ENCODE data around the gene RNF223. TPM values are rescaled to one million over a fixed set of nuclear protein-coding genes. Genes with fewer than 3 reads are reported as not detected.

RNF223 gene
- total and polyA plus RNA-seq, 3 experiments from 2014 or later: not detected

- H3K4me3 Mint-ChIP-seq: peak overlapping the region in 1 of 7 donors; percentile 45
- peaks cover 0 to 5% (median 0%) of the 10 kb centered on the region in 3 donors for H3K36me3 Mint-ChIP-seq
- CTCF ChIA-PET: interaction anchor here (0.9 to 4.1 kb wide), 4 partner anchors 10 to 253 kb away, joined by 3 to 52 read pairs (median 6); partner anchors contain the start of gene ISG15
- no peak overlapping the region for H3K27ac ChIP-seq (ENCODE audit: low read depth, low read length)
- H3K27ac Mint-ChIP-seq: peak overlapping the region in 1 of 8 donors; percentile 19
- DNase-seq: peak in 1 of 5 donors; percentile 41
- H3K27me3 Mint-ChIP-seq: peaks cover 6 to 9% of the 10 kb centered on the region in 2 donors
- H3K9me3 ChIP-seq (ENCODE audit: low read length): no peaks in the 10 kb centered on the region
- H3K4me3 ChIP-seq (ENCODE audit: low read length): no peak overlapping the region
- peaks cover 11% of the 10 kb centered on the region for H3K4me1 ChIP-seq (ENCODE audit: insufficient read depth, low read length)
- peaks cover 0 to 1% (median 0%) of the 10 kb centered on the region in 5 donors for H3K9me3 Mint-ChIP-seq
- peaks cover 6 to 16% (median 9%) of the 10 kb centered on the region in 3 donors for H3K4me1 Mint-ChIP-seq
- peaks cover 6% of the 10 kb centered on the region for H3K27me3 ChIP-seq (ENCODE audit: insufficient read depth, low read length, poor library complexity, severe bottlenecking)
- POLR2A ChIA-PET: interaction anchor here (0.7 kb wide), 1 partner anchor 146 kb away, joined by 5 read pairs; no protein-coding TSS in a partner anchor
- H3K36me3 ChIP-seq (ENCODE audit: insufficient read depth, low read length): no peaks in the 10 kb centered on the region
These were observed 45.3 kb upstream of the RNF223 start for GRCh38 chr1:1119272-1119890.

DNA sequence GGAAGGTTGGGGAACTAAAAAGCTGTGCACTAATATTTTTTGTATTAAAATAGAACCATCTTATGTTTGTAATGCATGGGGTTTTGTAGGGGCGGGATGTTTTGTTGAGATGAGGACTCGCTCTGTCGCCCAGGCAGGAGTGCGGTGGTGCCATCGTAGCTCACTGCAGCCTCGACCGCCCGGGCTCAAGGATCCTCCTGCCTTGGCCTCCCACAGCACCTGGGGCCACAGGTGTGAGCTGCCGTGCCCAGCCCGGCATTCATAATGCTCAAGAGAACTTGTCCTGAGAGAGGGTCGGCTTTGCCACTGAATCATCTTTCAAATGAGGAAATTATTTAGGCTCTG, 44.7 kb upstream of the RNF223 start:
- Histone ChIP-seq H3K36me3 (ENCODE audit: insufficient read depth, low read length) (no peaks in the 10 kb centered on the region), H3K4me1 (ENCODE audit: insufficient read depth, low read length) (peaks cover 11% of the 10 kb centered on the region), H3K9me3 (ENCODE audit: low read length) (no peaks in the 10 kb centered on the region), H3K27me3 (ENCODE audit: insufficient read depth, low read length, poor library complexity, severe bottlenecking) (peaks cover 6% of the 10 kb centered on the region), H3K27ac (ENCODE audit: low read depth, low read length) (no peak overlapping the region), H3K4me3 (ENCODE audit: low read length) (no peak overlapping the region)
- peaks cover 0 to 5% (median 0%) of the 10 kb centered on the region in 3 donors for H3K36me3 Mint-ChIP-seq
- ChIA-PET POLR2A (no interaction called here), CTCF (interaction anchor here (1.2 kb wide), 2 partner anchors 105 to 253 kb away, joined by 5 to 6 read pairs; partner anchors contain the start of gene ISG15)
- H3K9me3 Mint-ChIP-seq: peaks cover 0 to 1% (median 0%) of the 10 kb centered on the region in 5 donors
- no peak overlapping the region for H3K27ac Mint-ChIP-seq
- DNase-seq: peak in 1 of 5 donors; percentile 25
- H3K4me1 Mint-ChIP-seq: peaks cover 6 to 16% (median 11%) of the 10 kb centered on the region in 3 donors
- peak overlapping the region in 1 of 7 donors; percentile 45 for H3K4me3 Mint-ChIP-seq
- peaks cover 6 to 9% of the 10 kb centered on the region in 2 donors for H3K27me3 Mint-ChIP-seq

DNA sequence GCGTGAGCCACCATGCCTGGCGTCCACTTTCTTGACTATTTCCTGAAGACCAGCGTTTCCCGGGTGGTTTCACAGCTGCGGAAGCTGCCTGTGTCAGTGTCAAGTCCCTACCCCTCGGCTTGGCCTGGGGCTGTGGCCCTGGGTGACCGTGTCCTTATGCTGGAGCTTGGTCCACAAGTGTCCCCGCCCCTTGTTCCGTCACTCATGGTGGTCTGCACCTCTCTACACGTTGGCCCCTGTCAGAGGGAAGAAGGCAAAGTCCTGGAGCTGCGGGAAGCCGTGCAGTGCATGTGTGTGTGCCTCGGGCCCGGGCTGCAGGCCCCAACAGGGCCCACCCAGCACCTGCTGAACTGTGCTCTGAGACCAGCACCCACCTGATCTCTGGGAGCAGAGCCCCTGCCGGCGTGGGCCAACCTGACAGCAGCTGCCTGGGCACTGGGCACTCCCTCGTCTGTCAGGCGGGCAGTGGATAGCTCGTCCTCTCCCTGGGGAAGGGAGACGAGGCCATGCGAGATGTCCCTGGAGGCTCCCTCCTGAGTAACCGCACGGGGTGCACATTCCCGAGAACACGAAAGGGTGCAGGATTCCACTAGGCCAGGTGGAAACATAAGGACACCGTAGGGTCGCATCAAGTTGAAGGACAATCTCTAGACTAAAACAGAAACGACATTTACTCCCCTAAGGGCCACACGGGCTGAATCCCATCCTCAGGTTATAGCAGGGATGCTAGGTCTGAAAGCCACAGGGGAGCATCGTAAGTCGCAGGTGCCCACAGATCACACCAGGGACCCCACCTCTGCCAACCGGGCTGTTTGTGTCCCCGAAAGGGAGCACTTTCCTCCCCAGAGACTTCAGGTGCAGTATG, 44.1 kb upstream of the RNF223 start:
- Histone ChIP-seq H3K9me3 (ENCODE audit: low read length) (no peaks in the 10 kb centered on the region), H3K27me3 (ENCODE audit: insufficient read depth, low read length, poor library complexity, severe bottlenecking) (peaks cover 6% of the 10 kb centered on the region), H3K36me3 (ENCODE audit: insufficient read depth, low read length) (no peaks in the 10 kb centered on the region), H3K27ac (ENCODE audit: low read depth, low read length) (no peak overlapping the region), H3K4me1 (ENCODE audit: insufficient read depth, low read length) (peaks cover 11% of the 10 kb centered on the region), H3K4me3 (ENCODE audit: low read length) (no peak overlapping the region)
- Mint-ChIP-seq H3K4me3 (peak overlapping the region in 3 of 7 donors; percentile 20 to 59 (median 52)), H3K27me3 (peaks cover 6 to 9% of the 10 kb centered on the region in 2 donors), H3K4me1 (peaks cover 6 to 14% (median 11%) of the 10 kb centered on the region in 3 donors), H3K27ac (no peak overlapping the region), H3K9me3 (no peaks in the 10 kb centered on the region), H3K36me3 (peaks cover 0 to 7% (median 3%) of the 10 kb centered on the region in 3 donors)
- POLR2A ChIA-PET: no interaction called here
- CTCF ChIA-PET: interaction anchor here (1.2 kb wide), 1 partner anchor 254 kb away, joined by 6 read pairs; no protein-coding TSS in a partner anchor
- peak in 1 of 5 donors; percentile 47 for DNase-seq

- CTCF ChIA-PET: interaction anchor here (0.8 kb wide), 1 partner anchor 8 kb away, joined by 4 read pairs; no protein-coding TSS in a partner anchor
- H3K4me3 Mint-ChIP-seq: peak overlapping the region in 6 of 7 donors; percentile 16 to 70 (median 51)
- Histone ChIP-seq H3K4me3 (ENCODE audit: low read length) (no peak overlapping the region), H3K4me1 (ENCODE audit: insufficient read depth, low read length) (peaks cover 7% of the 10 kb centered on the region), H3K9me3 (ENCODE audit: low read length) (no peaks in the 10 kb centered on the region), H3K27ac (ENCODE audit: low read depth, low read length) (no peak overlapping the region), H3K27me3 (ENCODE audit: insufficient read depth, low read length, poor library complexity, severe bottlenecking) (peaks cover 6% of the 10 kb centered on the region), H3K36me3 (ENCODE audit: insufficient read depth, low read length) (no peaks in the 10 kb centered on the region)
- peaks cover under 1 to 13% (median 4%) of the 10 kb centered on the region in 3 donors for H3K36me3 Mint-ChIP-seq
- H3K9me3 Mint-ChIP-seq: no peaks in the 10 kb centered on the region
- peak in 1 of 5 donors; percentile 54 for DNase-seq
- peaks cover 6 to 14% (median 11%) of the 10 kb centered on the region in 3 donors for H3K4me1 Mint-ChIP-seq
- POLR2A ChIA-PET: no interaction called here
- peaks cover 6 to 9% of the 10 kb centered on the region in 2 donors for H3K27me3 Mint-ChIP-seq
- H3K27ac Mint-ChIP-seq: peak overlapping the region in 1 of 8 donors; percentile 27
These were observed 43.3 kb upstream of the RNF223 start for GRCh38 chr1:1117469-1117831.

GRCh38 chr1:1116701-1117468, 42.8 kb upstream of the RNF223 start:
- no peak overlapping the region for H3K27ac ChIP-seq (ENCODE audit: low read depth, low read length)
- CTCF ChIA-PET: interaction anchor here (0.8 kb wide), 2 partner anchors 9 to 97 kb away, joined by 4 read pairs; no protein-coding TSS in a partner anchor
- POLR2A ChIA-PET: interaction anchor here (0.6 to 1.8 kb wide), 4 partner anchors 103 to 349 kb away, joined by 3 to 10 read pairs (median 4); partner anchors contain the start of genes AURKAIP1, ISG15 and MXRA8

GRCh38 chr1:1115786-1116700, 41.9 kb upstream of the RNF223 start, which contains the start of gene C1orf159:
TSS of gene C1orf159 (minus strand) at chr1:1116089. CDS start at chr1:1091543, 24,546 bp downstream.
- Mint-ChIP-seq H3K27ac (peak within 1 kb of the TSS in 7 of 8 donors; percentile 57 to 94 (median 72)), H3K36me3 (peaks cover 4 to 21% (median 5%) of the 10 kb centered on the region in 3 donors), H3K9me3 (no peaks in the 10 kb centered on the region), H3K27me3 (peaks cover 6 to 9% of the 10 kb centered on the region in 2 donors), H3K4me1 (peaks cover 6 to 14% (median 11%) of the 10 kb centered on the region in 3 donors), H3K4me3 (peak within 1 kb of the TSS; percentile 83 to 96 (median 86))
- H3K9me3 ChIP-seq (ENCODE audit: low read length): no peaks in the 10 kb centered on the region
- peaks cover 6% of the 10 kb centered on the region for H3K27me3 ChIP-seq (ENCODE audit: insufficient read depth, low read length, poor library complexity, severe bottlenecking)
- H3K27ac ChIP-seq (ENCODE audit: low read depth, low read length): peak within 1 kb of the TSS; percentile 43
- no peaks in the 10 kb centered on the region for H3K36me3 ChIP-seq (ENCODE audit: insufficient read depth, low read length)
- DNase-seq: peak; percentile 97 to 98 (median 98)
- ChIA-PET CTCF (interaction anchor here (0.8 to 1.0 kb wide), 2 partner anchors 97 to 185 kb away, joined by 4 read pairs; no protein-coding TSS in a partner anchor), POLR2A (interaction anchor here (0.5 to 1.8 kb wide), 4 partner anchors 102 to 496 kb away, joined by 3 to 10 read pairs (median 3); partner anchors contain the start of genes AURKAIP1 and ISG15)
- H3K4me1 ChIP-seq (ENCODE audit: insufficient read depth, low read length): no peaks in the 10 kb centered on the region
- peak within 1 kb of the TSS; percentile 43 for H3K4me3 ChIP-seq (ENCODE audit: low read length)

More at GRCh38 chr1:1116701-1117468, 42.8 kb upstream of the RNF223 start:
- Histone ChIP-seq H3K4me1 (ENCODE audit: insufficient read depth, low read length) (peaks cover 2% of the 10 kb centered on the region), H3K9me3 (ENCODE audit: low read length) (no peaks in the 10 kb centered on the region), H3K4me3 (ENCODE audit: low read length) (peak overlapping the region; percentile 43), H3K36me3 (ENCODE audit: insufficient read depth, low read length) (no peaks in the 10 kb centered on the region), H3K27me3 (ENCODE audit: insufficient read depth, low read length, poor library complexity, severe bottlenecking) (peaks cover 6% of the 10 kb centered on the region)
- peak in 4 of 5 donors; percentile 29 to 66 (median 34) for DNase-seq
- peaks cover 4 to 18% (median 5%) of the 10 kb centered on the region in 3 donors for H3K36me3 Mint-ChIP-seq
- peaks cover 6 to 14% (median 11%) of the 10 kb centered on the region in 3 donors for H3K4me1 Mint-ChIP-seq
- H3K4me3 Mint-ChIP-seq: peak overlapping the region; percentile 48 to 72 (median 63)
- H3K9me3 Mint-ChIP-seq: no peaks in the 10 kb centered on the region
- peaks cover 6 to 9% of the 10 kb centered on the region in 2 donors for H3K27me3 Mint-ChIP-seq
- H3K27ac Mint-ChIP-seq: peak overlapping the region in 1 of 8 donors; percentile 27

Measured in CD8-positive, alpha-beta memory T cell (primary cell).